ENCODE data around the gene GBP1.
"Not testable (repeated sequence)": the region's sequence is repeated elsewhere in the genome, so short reads cannot be mapped to it uniquely, and the experiment has no call there.

GBP1 gene

DNA sequence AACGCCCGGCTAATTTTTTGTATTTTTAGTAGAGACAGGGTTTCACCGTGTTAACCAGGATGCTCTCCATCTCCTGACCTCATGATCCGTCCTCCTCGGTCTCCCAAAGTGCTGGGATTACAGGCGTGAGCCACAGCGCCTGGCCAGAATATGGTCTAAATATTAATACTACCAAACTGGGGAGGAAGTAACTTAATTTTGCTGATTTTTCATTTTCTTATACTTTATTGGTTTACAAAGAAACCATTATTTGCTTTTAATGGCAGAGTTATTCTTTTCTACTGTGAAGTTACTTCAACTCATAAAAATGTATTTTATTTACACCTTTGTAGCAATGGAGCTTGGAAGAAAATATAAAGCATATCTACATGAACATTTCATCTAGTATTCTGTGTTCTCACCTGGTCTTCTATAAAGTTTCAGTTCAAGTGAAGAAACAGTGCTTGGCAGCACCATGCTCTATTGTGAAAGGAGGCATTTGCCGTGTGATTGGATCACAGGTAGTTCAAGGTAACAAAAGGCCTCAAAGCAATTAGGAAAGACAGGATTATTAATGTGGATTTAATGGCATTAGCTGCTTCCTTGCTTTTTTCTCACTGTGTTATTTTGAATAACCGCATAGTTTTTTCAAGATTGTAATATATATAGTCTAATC lies 13.6 kb downstream of the GBP1 start:
- DNase-seq, result no peak

DNA sequence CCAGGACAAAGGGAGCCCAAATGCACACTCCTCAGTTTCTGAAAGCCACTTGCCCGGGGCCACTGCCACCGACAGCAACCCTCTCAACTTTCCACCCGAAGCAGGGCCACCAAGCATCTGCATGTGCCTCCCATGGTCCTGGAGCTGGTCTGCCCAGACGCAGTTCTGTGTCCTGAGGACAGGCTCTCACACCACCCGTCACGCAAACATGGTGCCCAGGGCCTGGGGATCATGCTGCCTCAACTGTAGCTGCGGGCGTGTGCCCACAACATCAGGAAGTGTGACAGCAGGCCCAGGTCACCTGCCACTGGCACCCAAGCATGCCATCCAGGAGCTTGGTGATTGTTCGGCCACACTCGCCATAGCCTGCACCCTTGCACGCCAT lies 14.4 kb downstream of the GBP1 start:
- DNase-seq, result no peak

DNA sequence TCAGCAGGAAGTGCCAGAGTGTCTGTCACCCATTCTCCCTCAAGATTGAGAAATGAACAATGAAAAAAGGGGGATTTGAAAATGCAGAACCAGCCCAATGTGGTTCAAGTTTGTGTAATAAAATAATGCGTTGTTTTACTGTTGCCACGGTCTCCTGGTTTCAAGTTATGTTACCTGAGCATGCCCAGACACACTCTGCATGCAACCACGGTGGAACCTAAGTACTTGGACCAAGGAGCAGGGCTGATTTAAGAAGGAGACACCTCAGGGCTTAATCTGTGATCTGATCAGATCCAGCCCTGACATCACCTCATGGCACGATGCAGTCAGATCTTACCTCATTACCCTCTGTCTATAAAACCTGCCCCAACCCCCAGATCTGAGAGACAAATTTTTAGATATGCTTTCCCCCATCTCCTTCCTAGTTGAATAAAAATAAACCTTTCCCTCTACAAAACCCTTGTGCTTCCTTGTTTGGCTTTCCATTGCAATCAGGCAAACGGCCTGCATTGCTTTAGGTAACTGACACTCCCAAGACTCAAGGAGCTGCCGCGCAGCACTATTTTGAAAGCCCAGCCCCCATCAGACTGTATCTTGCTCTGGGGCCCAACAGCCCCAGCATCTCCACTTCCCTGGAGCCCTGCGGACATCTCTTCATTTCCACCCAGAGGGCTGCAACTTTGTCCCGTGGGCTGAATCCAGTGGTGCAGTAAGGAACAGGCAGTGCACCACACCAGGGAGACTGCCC lies 14.9 kb downstream of the GBP1 start:
- DNase-seq, result not testable (repeated sequence)

- DNase-seq, result not testable (repeated sequence)
Measured at GRCh38 chr1:89049187-89049586, 15.8 kb downstream of the GBP1 start.

- no peak for DNase-seq
Measured at GRCh38 chr1:89047734-89048133, 17.3 kb downstream of the GBP1 start.

DNA sequence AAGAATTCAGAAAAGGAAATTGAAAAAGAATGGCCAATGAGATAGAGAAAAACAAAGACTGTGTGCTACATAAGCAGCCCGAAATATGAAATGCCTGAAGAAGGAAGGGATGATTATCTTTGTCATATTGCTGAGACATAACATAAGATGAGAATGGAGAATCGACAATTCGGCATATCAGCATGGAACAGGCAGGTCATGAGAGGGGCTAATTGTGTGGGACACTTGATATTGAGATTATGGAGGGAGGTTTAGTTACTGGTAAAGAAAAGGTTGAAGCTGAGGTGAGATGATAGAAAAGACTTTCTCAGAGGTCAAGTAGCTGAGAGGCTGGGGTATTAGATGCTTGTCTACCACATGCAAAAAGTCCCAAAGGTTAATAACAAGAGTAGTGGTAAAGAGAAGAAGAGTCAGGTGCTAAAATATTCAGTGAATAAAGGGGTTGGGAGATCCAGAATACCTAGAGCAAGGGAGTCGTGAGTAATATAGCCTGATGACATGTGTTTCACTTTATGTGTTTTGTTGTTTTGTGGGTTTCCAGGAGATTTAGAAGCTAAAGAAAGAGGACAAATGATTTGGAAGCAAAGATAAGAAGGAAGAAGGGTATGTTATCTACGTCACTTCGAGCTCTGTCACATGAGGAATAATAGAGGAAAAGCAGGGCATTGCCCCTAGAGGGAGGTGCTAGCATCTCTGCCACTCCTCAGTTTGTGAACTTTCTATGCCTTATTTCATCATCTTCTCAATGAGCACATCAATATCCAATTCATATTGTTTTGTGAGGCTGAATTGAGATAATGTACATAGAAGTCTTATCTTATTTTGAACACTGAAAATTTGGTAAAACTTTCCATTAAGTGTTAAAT lies 18.5 kb downstream of the GBP1 start:
- DNase-seq, result not testable (repeated sequence)

DNA sequence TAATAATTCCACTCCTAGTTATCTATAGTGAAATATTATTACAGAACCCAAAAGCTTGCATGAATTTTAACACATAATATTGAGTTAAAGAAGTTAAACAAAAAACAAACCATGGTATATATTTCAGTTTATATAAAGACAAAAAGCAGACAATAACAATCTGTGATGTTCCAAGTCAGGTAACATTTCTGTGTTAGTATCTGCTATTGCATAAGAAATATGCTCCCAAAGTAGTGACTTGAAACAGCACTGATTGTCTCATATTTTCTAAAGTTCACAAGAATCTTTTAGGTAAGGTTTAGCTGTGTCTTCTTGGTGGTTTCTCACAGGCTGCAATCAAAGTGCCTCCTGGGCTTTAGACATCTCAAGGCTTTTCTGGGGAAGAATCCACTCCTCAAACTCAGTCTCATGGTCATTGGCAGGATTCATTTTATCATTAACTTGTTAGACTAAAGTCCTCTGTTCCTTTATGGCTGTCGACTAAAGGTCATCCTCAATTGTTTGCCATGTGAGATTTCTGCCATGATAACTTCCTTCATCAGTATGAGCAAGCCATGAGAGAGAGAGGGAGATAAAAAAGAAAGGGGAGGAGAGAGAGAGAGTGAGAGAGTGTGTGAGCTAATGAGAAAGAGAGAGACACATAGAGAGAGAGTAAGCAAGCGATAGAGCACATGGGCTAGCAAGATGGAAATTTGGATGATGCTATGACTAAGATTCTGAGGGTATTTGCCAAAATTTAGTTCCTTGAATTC lies 19.9 kb downstream of the GBP1 start:
- DNase-seq, result no peak

- no peak for DNase-seq
Measured at GRCh38 chr1:89043940-89044339, 21.1 kb downstream of the GBP1 start.

DNA sequence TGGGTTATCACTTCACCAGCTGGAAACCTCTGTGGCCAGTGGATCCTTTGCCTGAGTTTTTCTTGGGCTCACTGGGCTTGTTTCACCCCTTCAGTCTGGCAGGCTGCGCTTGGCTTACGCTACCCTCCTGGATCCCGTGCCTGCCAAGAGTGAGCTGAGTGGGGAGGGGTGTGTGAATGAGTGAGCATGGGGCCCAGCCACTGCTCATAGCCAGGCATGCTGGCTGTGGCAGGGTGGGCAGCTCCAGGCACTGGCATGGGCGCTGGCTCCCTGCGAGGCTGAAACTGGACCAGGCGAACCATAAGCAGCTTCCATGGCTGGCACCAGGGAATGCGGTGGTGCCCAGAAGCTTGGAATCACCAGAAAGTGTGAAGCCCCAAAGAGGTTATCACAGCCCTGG lies 22.5 kb downstream of the GBP1 start:
- DNase-seq, result no peak

- DNase-seq, result no peak
Measured at GRCh38 chr1:89041721-89042120, 23.3 kb downstream of the GBP1 start.

GRCh38 chr1:89041119-89041641 lies 23.8 kb downstream of the GBP1 start:
- no peak for DNase-seq

DNA sequence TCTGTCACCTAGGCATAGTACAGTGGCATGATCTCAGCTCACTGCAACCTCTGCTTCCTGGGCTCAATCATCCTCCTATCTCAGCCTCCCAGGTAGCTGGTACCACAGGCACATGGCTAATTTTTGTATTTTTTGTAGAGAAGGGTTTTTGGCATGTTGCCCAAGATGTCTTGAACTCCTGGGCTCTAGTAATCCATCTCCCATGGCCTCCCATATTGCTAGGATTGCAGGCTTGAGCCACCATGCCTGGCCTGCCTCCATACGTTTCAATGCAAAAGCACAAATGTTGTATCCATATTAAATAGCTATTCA lies 24.7 kb downstream of the GBP1 start:
- DNase-seq, result no peak

- DNase-seq, result no peak
Measured at GRCh38 chr1:89037186-89037585, 27.8 kb downstream of the GBP1 start.

- DNase-seq, result no peak
Measured at GRCh38 chr1:89035080-89035479, 29.9 kb downstream of the GBP1 start.

- not testable (repeated sequence) for DNase-seq
Measured at GRCh38 chr1:89034004-89034403, 31.0 kb downstream of the GBP1 start.

GRCh38 chr1:89029051-89029450 lies 36.0 kb downstream of the GBP1 start:
- not testable (repeated sequence) for DNase-seq

- no peak for DNase-seq
Measured at GRCh38 chr1:89025928-89026327, 39.1 kb downstream of the GBP1 start.

GRCh38 chr1:89023026-89023425 lies 42.0 kb downstream of the GBP1 start:
- peak; percentile 60 for DNase-seq

GRCh38 chr1:89022167-89022959 lies 42.6 kb downstream of the GBP1 start, which contains the start of gene GBP3:
GBP3 (minus strand) TSS chr1:89022866; CDS start chr1:89020721, 2,145 bp downstream.
- DNase-seq, result peak; percentile 68

DNA sequence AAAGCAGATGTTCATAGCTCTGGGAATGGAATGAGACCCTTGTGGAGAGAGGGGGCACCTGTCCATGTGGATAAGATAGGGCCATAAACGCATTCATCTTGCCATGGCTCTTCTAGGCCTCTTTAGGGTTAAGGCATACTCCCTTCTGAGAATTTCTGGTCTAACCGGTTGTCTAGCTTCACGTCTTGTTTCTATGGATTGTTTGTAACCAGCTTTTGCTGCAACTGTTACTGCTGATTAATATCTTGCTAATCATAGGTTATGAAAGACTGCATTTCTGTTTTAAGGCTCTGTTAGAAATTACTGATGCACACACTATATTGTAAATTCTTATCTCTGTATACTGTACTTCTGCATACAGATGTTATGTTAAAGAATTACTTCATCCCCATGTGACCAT lies 46.7 kb downstream of the GBP1 start:
- DNase-seq, result not testable (repeated sequence)

GRCh38 chr1:89008511-89008910 lies 56.5 kb downstream of the GBP1 start:
- DNase-seq, result no peak
